GM18508 (cell line): Measurements from ENCODE around the gene PSAT1.

Experiments used
- ATAC-seq: cut with Tn5 transposase; IDR thresholded peaks from one replicate; pipeline ENCODE4 v1.9.1; 2021; ENCODE audit warnings: moderate number of reproducible peaks; ENCODE audit not compliant: insufficient read depth, unreplicated experiment

Gene PSAT1

DNA sequence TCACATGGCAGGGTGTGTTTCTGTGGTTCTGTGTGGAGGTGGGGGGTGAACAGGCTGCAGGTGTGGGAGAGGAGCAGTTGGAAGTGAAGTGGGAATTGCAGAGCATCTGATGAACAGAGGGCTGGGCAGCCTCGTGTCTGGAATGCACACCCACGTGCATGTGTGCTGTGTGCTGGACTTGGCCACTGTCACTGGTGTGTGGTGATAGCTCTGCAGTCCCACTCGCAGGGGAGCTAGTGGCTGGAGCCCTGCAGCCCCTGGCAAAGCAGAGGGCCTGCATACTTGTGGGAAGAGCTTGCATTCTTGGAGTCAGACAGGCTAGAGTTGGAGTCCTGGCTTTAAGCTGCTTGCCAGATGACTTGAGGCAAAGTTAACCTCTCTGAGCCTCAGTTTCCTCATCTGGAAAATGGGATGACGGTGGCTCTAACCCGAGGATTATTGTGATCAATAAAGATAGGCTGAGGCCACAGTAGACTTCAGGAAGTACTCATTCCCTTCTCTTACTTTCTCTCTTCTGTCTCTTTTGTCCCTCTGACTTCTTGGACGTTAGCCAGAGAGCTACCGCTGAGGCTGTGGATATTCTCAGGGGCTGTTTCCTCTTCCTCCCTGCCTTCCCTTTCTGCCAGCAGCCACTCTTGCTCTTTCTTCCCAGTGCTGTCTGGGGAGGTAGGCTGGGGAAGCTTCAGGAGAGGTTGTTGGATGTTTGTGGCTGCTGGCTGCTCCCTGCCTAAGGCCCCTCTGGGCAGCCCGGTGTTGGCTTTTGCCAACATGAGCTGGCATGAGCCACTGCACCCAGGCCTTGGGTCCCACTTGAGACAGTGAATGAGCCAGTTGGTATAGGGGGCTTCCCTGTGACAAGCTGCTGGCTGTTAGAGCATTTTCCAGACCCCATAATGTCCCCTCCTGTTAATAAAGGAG, 18.3 kb downstream of the PSAT1 start:
- ATAC-seq: no peak

DNA sequence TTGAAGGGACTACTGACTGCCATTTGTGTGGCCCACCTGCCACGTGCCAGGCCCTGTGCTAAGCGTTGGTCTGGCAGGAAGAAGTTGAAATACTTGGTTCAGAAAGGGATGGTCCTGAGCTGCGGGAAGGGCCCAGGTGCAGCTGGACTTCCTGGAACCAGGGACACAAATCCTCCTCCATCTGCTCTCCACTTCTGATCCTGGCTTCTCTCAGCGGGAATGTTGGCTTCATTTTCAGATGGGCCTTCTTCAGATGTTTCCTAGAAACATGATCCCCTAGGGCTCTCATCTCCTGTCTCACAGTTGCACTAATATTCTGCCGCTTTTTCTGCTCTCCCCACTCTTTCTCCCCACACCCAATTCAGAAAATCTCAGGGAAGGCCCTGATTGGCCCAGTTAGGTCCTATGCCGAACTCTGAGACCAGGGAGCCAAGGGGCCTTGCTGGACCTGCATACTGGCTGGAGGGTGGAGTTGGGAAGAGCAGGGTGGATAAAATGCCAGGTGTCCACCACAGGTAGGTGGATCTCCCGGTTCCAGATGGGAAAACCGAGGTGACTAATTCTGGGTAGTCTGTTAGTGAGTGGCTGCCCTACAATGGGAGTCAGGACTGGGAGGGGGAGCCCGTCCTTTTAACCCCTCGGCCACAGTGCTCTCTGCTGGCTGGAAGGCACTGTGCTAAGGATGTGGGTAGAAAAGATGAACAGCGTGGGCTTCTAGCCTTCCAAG, 19.4 kb downstream of the PSAT1 start:
- no peak for ATAC-seq

DNA sequence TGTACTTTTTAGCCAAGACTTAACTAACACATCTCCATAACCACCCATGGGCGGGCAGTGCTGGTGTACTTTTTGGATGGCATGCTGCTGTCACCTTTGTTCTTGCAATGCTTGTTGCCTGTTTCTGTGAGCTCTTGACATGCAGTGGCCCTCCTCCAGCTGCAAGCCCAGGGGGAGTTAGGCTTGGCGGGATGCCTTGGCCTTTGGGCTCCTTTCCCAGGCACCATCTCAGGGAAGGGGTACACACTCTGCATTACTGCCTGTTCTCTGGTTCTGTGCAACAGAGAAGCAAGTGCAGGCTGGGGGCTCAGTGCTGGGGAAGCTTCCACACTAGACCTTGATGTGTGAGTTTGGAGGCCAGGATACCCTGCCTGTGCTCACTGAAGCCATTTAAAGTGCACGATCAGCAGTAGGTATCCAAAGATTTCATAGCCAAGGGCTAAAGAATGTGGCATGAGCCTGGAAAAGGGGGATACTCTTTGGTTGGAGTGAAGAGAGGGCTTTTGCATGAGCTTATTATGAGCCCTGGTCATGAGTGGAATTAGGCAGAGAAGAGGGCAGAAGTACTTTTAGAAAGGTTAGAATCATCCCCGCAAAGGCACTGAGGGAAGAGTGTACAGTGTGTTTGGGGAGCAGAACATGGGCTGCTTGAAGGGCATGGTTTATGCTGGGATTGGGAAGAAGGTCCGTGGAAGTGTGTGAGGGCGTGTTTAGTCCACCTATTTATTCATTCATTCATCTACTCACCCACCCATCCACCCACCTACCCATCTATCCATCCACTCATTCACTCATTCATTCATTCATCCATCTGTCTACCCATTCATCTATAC, 22.5 kb downstream of the PSAT1 start:
- ATAC-seq: no peak

DNA sequence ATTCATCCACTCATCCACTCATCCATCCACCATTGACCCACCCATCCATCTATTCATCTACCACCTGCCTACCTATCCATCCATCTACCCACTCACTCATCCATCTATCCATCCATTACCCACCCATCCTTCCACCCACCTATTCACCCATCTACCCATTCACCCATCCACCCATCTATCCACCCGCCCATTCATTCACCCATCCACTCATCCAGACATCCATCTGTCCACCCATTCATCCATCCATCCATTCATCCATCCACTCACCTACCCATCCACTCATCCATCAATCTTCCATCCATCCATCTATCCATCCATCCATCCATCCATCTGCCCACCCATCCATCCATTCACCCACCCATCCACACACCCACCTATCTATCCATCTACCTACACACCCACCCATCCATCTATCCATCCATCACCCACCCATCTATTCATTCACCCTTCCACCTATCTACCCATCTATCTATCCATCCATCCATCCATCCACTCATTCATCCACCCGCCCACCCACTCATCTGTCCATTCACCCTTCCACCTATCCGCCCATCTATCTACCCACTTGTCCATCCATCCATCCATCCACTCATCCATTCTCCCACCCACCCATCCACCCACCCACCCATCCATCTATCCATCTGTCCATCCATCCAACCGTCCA, 23.2 kb downstream of the PSAT1 start:
- ATAC-seq: no peak

DNA sequence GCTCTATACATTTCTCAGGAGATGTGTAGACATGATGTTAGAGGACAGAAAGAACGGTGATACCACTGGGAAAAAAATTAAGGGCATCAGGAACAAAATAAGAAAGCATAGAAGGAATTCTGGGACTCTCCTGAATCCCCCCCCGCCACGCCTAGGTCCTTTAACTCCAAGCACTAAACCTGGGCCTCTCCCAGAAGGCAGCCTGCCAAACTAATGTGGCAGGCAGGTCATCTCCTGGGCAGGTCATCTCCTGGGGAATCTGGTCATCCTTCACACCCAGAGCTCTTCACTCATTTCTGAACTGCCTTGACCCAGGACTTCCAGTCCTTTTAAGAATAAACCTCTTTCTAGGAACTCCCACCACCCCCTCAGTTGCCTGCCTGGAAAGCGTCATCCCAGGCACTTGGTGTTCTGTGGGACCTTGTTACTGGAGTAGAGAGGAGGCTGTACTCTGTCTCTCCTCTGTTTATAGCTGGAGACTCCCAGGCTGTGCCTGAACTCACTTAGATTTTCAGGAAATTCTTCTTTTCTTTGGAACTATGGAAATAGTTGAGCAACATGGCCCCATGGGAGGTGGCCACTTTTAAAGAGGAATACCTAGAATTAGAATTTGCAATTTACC, 24.1 kb downstream of the PSAT1 start:
- ATAC-seq: no peak

DNA sequence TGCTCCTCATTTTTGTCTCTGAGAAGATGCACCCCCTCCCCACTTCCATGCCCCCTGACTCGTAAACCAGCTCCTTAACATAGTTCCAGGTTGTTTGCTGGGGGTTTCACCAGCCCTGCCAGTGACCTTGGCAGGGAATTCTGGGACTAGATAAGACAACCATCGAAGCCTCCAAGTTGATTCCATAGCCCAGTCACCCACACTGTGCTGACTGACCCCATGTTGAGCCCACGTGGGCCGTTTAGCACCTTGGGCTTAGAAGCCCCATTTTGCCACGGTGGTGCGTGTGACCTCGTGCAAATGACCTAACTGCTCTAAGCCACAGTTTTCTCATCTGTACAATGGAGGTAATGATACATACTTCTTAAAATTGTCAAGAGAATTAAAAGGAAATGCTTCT, 24.6 kb downstream of the PSAT1 start:
- ATAC-seq: no peak

DNA sequence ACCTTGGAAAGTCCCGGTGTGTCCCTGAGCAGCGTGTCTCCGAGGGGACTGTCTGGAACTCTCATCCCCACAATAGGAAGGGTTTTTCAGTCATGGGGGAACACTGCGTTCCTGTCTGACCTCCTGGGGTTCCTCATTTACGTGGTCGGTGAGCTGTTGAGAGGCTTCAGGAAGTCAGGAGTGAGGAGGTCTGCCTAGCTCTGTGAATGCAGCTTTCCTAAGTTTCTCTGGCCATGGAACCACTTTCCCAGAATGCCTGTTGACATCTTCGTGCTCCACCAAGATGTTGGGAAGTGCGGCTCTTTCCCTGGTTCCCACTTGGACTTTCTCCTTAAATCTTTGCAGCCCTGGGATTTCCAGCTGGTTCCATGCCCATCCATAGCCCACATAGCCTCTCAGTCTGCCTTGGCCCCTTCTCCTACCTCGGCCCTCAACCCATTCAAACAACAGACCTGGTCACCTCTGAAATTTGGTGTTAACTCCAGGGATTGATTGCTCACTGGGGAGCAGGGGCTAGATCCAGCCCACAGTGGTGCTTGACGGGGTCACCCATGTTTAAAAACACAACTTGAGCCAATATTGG, 27.2 kb downstream of the PSAT1 start:
- no peak for ATAC-seq

DNA sequence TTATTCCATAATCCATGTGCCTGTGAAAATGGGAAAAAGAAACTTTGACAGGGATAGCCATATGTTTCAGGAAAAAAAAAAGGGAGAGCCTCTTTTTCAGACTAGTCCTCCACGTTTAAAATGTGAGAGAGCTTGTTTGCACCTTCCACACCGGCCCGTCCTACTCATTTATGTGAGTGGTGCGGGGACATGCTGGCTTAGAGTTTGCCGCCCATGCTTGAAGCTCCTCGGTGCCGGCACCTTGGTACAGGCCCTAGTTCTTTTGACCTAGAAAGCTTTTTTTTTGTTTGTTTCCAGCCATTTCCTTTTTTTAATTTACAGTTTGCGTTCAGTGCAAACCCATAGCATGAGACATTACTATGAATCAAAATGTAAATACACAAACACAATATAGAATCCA, 27.8 kb downstream of the PSAT1 start:
- ATAC-seq: no peak

DNA sequence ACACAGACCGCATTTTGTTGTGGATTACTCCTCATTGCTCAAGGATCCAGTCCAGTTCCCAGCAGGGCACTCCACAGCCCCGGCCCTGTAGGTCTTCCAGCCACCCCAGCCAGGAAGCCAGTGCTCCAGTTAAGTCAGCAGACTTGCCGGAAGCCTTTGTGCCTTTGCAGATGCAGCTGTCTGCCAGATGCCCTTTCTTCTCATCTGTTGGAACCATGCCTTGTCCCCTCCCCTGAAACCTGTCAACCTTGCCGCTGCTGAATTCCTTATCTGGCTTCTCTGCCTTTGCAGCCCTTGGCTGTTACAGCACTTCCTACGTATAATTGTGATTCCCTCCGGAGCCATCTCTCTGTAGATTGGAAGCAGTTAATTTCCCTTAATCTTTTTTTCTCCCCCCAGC, 28.4 kb downstream of the PSAT1 start:
- ATAC-seq: no peak

DNA sequence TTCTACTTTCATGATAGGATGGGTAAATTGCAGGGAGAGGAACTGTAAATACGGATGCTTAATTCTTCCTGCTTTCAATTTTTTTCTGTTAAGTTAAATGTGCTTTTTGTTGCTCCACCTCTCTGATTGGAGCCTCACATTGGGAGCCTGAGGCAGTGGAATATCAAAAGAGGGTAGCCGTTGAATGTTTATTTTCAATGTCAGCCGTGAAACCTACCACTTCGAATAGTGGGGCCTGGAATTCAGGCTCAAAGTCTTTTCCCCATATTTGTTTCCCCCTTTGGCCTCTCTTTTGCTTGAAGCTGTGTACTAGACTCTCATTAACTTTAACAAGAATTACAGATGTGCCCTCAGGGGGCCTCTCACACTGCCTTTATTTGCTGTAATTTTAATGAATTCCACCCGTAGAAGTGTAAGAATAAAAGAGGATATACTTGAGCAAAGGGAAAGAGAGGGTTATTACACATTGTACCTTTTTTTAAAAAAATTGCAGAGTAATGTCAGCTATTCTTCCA, 29.0 kb downstream of the PSAT1 start:
- no peak for ATAC-seq

DNA sequence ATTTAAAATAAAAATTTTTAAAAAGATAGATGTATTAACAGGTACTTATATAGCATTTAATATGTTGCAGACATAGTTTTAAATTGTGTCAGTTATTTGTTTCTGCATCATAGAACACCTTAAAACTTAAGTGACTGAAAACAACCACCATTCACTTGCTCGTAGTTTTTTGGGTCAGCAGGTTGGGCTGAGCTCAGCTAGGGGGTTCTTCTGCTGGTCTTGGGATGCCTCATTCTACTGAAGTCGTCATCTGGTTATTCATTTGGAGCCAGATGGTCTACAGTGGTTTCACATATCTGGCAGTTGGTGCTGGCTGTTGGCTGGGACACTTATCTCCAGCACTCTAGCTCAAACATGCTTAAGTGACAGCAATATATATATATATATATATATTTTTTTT, 29.6 kb downstream of the PSAT1 start:
- no peak for ATAC-seq

DNA sequence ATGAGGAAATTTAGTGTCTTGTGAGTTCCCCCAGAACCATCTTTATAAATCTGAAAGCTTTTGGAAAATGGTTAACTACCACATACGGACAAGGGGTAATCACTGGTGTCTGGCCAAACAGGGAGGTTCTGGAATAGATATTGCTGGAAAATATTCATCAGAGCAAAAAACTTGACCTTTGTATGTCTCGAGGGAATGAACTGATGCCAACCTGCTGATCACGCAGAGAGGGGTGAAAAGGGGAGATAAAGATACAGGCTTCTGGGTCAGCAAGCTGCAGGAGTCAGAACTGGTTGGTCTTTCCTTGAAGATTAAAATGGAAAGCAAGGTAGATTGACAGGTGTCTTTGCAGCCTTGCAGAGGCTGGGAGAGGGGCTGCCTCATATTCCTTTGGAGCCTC, 35.5 kb downstream of the PSAT1 start:
- no peak for ATAC-seq

DNA sequence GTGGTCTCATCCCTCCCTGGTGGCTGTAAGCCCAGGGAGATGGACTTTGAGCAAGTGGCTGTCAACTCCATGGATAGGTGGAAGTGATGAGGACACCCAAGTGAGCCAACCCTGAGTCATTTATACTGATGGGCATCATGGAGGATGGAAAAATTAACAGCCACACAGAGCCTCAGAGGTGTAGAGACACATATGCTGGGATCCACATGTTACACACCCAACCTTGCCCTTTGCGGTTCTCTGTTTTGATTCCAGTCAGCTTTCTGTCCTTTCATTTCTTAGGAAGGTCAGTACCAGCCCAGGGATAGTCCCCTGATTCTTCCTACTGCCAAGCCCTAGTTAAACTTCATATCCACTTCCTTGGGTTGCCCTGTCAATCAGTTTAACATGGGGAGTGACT, 51.9 kb downstream of the PSAT1 start:
- ATAC-seq: no peak

DNA sequence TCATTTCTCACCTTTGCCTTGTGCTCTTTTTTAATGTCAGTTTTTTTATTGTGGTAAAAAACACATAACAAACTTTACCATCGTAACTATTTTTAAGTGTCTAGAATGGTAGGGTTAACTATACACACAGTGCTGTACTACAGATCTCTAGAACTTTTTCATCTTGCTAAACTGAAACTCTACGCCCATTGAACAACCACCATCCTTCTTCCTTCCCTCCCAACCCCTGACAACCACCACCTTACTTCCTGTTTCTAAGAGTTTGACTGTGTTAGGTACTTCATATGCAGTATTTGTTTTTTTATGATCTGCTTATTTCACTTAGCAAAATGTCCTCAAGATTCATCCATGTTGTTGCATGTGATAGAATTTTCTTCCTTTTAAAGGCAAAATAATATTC, 54.9 kb downstream of the PSAT1 start:
- ATAC-seq: peak; percentile 56

DNA sequence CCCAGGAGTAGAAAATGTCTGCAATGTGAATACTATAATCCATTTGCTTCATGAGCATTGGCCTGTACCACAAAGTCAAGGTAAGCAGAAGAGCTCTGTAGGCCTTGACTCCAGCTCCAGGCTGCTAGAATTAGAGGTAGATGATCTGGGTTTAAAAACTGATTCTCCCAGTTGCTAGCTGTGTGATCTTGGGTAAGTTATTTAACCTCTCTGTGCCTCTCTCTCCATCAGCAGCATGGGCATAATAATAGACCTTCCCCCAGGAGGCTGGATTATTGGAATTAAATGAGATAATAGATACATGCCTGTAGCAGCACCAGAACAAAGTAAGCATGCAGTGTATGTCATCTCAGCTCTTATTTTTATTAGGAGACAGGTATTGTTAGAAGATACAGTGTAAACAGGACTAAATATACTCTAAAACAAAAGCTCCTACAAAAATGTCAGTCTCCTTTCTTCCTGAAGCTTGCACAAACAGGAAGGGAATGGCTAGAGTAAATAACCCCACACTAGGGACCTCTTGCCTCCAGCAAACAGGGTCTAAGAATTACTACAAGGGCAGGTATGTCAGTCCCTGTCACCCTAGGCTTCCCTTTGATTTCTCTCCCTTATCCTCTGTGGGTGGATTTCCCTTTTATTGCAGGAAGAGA, 57.5 kb downstream of the PSAT1 start:
- ATAC-seq: no peak

DNA sequence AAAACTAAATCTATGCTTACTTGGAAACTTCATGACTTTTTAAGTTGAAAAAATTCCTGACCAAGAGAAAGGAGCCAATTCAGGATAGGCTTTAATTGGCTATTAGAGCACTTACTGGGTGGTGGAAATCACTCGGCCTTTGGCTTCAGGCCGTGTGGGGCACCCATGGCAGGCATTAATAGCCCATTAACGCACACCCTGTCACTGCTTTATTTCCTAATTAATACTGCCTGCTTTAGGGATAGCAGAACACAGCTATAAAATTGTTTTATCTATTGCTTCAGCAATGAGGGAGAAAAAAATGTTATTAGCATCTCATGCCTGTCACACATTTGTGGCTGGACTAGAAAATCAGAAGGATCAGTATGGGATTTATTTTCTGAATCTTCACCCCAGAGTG, 58.1 kb downstream of the PSAT1 start:
- no peak for ATAC-seq

DNA sequence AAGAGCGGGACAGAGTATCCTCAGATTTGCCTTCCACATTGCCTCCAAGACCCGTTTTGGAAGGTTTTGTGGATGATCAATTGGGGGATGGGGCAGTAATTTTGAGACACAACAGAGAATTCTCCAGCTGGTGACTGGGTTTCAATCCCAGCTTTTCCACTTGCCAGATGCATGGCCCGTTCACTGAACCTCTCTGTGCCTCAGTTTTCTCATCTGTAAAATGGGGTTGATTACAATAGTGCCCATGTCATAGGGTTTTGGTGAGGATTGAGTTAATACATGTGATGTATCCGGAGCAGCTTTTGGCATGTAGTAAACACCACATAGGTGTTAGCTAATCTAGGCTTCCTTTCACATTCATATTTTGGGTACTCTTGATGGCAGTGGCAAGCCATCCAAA, 59.7 kb downstream of the PSAT1 start:
- ATAC-seq: no peak

DNA sequence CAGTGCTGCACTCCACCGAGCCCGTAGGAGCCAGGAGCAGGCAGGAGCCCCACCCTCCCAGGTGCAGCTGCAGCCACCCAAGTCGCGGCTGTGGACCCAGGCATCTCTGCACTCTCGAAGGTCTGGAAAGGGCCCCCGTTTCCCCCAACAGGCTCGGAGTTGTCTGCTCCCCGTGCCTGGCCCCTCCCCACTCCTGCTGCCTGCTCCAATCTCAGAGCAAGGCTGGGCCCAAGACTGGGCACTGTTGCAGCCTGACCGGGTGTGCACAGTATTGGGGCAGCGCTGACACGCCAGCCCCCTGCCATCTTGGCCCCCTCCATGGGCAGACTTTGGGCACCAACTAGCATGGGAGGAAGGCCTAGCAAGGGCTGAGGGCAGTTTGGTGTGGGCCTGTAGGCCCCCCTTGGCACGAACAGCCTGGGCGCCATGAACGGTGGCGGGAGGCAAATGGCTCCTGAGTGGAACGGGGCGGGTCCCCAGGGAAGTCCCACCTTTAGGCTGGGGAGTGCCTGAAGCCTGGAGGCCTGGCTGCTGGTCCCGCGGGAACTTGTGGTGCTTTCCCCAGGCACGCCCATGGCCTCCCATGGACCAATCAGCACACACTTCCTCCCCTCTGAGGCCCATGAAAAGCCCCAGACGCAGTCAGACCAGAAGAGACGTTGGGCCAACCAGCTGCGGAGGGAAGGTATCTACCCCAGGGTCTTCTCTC, 60.4 kb downstream of the PSAT1 start:
- ATAC-seq: peak; percentile 79
